NCI-H1092 (cell line): ENCODE results near the gene CALN1.

Experiments used
- DNase-seq: peaks from one replicate; lab custom pipeline; 2025; lab: John Stamatoyannopoulos, UW

The CALN1 gene

GRCh38 chr7:72325561-72325960 is 86.6 kb downstream of the CALN1 start:
- no peak for DNase-seq

- DNase-seq: no peak
These were observed 90.5 kb downstream of the CALN1 start for GRCh38 chr7:72321637-72322036.

GRCh38 chr7:72321081-72321480 is 91.1 kb downstream of the CALN1 start:
- DNase-seq: no peak

- no peak for DNase-seq
These were observed 94.8 kb downstream of the CALN1 start for GRCh38 chr7:72317341-72317740.

- DNase-seq: no peak
These were observed 96.0 kb downstream of the CALN1 start for GRCh38 chr7:72316148-72316547.

GRCh38 chr7:72313906-72314305 is 98.2 kb downstream of the CALN1 start:
- no peak for DNase-seq

GRCh38 chr7:72310301-72310700 is 101.8 kb downstream of the CALN1 start:
- DNase-seq: no peak

- DNase-seq: no peak
These were observed 102.7 kb downstream of the CALN1 start for GRCh38 chr7:72309476-72309875.

GRCh38 chr7:72308986-72309385 is 103.2 kb downstream of the CALN1 start:
- DNase-seq: no peak

GRCh38 chr7:72307566-72307965 is 104.6 kb downstream of the CALN1 start:
- DNase-seq: no peak

GRCh38 chr7:72298912-72299311 is 113.2 kb downstream of the CALN1 start:
- no peak for DNase-seq

- DNase-seq: no peak
These were observed 114.0 kb downstream of the CALN1 start for GRCh38 chr7:72298091-72298490.

- DNase-seq: no peak
These were observed 114.5 kb downstream of the CALN1 start for GRCh38 chr7:72297636-72298035.

- DNase-seq: no peak
These were observed 119.3 kb downstream of the CALN1 start for GRCh38 chr7:72292794-72293193.

GRCh38 chr7:72292118-72292517 is 120.0 kb downstream of the CALN1 start:
- DNase-seq: no peak

- DNase-seq: no peak
These were observed 125.6 kb downstream of the CALN1 start for GRCh38 chr7:72286519-72286918.

- no peak for DNase-seq
These were observed 128.8 kb downstream of the CALN1 start for GRCh38 chr7:72283309-72283708.

- DNase-seq: no peak
These were observed 130.8 kb downstream of the CALN1 start for GRCh38 chr7:72281308-72281707.

- no peak for DNase-seq
These were observed 132.9 kb downstream of the CALN1 start for GRCh38 chr7:72279203-72279602.

GRCh38 chr7:72278550-72278949 is 133.6 kb downstream of the CALN1 start:
- no peak for DNase-seq

GRCh38 chr7:72275382-72276070 is 136.6 kb downstream of the CALN1 start:
- no peak for DNase-seq

- no peak for DNase-seq
These were observed 139.7 kb downstream of the CALN1 start for GRCh38 chr7:72272479-72272878.

- DNase-seq: no peak
These were observed 143.3 kb downstream of the CALN1 start for GRCh38 chr7:72268796-72269195.

- DNase-seq: no peak
These were observed 144.0 kb downstream of the CALN1 start for GRCh38 chr7:72268090-72268489.
